H1 (cell line): ENCODE results near the gene OR2L13. TPM values are rescaled to one million over a fixed set of nuclear protein-coding genes. Genes with fewer than 3 reads are reported as not detected.

Experiments used
- CTCF ChIA-PET: fragments of 300-600 bp; sonication (Branson Sonifier 250); formaldehyde crosslinking; loops from one replicate; lab custom pipeline; 2021; ENCODE audit not compliant: partially characterized antibody; lab: Charles Lee
- POLR2A ChIA-PET: fragments of 300-600 bp; sonication (Branson Sonifier 250); formaldehyde crosslinking; loops from one replicate; lab custom pipeline; 2021; ENCODE audit warnings: inconsistent platforms; ENCODE audit not compliant: partially characterized antibody; lab: Charles Lee
- DNase-seq, 2 experiments: peaks; one replicate each; pipeline versions ENCODE4 v3.0.0 to v3.0.0-alpha.2; 2010 to 2022; ENCODE audit warnings: low spot score in 2 of 2, low read depth in 1 of 2, mixed read lengths in 1 of 2
- FAIRE-seq: peaks from 2 replicates; lab custom pipeline; 2011; peaks lifted over from hg19 to GRCh38; lab: Jason Lieb, UNC
- H2AFZ ChIP-seq: 2 replicates; pipeline ENCODE4 v1.8.1; 2012; ENCODE audit warnings: low read length, inconsistent platforms
- H2AK5ac ChIP-seq: 2 replicates; pipeline ENCODE4 v1.6.1; 2013; ENCODE audit warnings: low read depth, low read length
- H2BK120ac ChIP-seq: replicated peaks from 2 replicates; pipeline ENCODE3; 2013; ENCODE audit warnings: low read depth, low read length, inconsistent platforms
- H2BK12ac ChIP-seq: 2 replicates; pipeline ENCODE4 v1.6.1; 2013; ENCODE audit warnings: low read depth, low read length
- H2BK15ac ChIP-seq: 2 replicates; pipeline ENCODE4 v1.6.1; 2013; ENCODE audit warnings: low read length
- H2BK20ac ChIP-seq: 2 replicates; pipeline ENCODE4 v1.6.1; 2013; ENCODE audit warnings: low read length
- H2BK5ac ChIP-seq: 2 replicates; pipeline ENCODE4 v1.6.1; 2013; ENCODE audit warnings: low read depth, low read length
- H3K14ac ChIP-seq: 2 replicates; pipeline ENCODE4 v1.6.1; 2013; ENCODE audit warnings: inconsistent platforms; ENCODE audit not compliant: insufficient read length
- H3K18ac ChIP-seq: 2 replicates; pipeline ENCODE4 v1.6.1; 2013; ENCODE audit warnings: low read length; ENCODE audit errors: extremely low read depth
- H3K23ac ChIP-seq: 2 replicates; pipeline ENCODE4 v1.6.1; 2013; ENCODE audit warnings: inconsistent platforms; ENCODE audit not compliant: insufficient read length
- H3K23me2 ChIP-seq: 2 replicates; pipeline ENCODE4 v1.6.1; 2013; ENCODE audit warnings: low read depth, low read length
- H3K27ac ChIP-seq: 2 replicates; pipeline ENCODE4 v1.6.1; 2011; ENCODE audit warnings: low read depth, low read length, inconsistent platforms
- H3K27me3 ChIP-seq, 4 experiments: replicated peaks in 1 of 4; 1 replicate in 1 of 4; 2 replicates in 3 of 4; pipeline versions ENCODE4 v1.6.1 to v1.8.1; 2011 to 2013; ENCODE audit warnings: low read length in 3 of 4, mild to moderate bottlenecking in 3 of 4, inconsistent platforms in 2 of 4, mixed read lengths in 2 of 4, moderate library complexity in 1 of 4; ENCODE audit not compliant: control insufficient read depth in 3 of 4, insufficient read depth in 3 of 4; ENCODE audit errors: extremely low read depth in 1 of 4
- H3K36me3 ChIP-seq, 4 experiments: 2 replicates each; pipeline versions ENCODE4 v1.6.1 to v1.8.1; 2011 to 2013; ENCODE audit warnings: mild to moderate bottlenecking in 4 of 4, low read length in 3 of 4, moderate library complexity in 2 of 4, control low read depth in 1 of 4, inconsistent platforms in 1 of 4; ENCODE audit not compliant: insufficient read depth in 4 of 4, control insufficient read depth in 2 of 4
- H3K4ac ChIP-seq: replicated peaks from 2 replicates; pipeline ENCODE3; 2013; ENCODE audit warnings: low read length, low read depth, mixed read lengths, inconsistent platforms; ENCODE audit not compliant: insufficient read length
- H3K4me1 ChIP-seq, 4 experiments: replicated peaks in 1 of 4; 1 replicate in 1 of 4; 2 replicates in 3 of 4; pipeline versions ENCODE4 v1.6.1 to v1.8.1; 2011 to 2013; ENCODE audit warnings: low read length in 3 of 4, inconsistent platforms in 2 of 4, mixed read lengths in 1 of 4; ENCODE audit not compliant: insufficient read depth in 4 of 4, control insufficient read depth in 3 of 4
- H3K4me2 ChIP-seq, 2 experiments: 2 replicates each; pipeline versions ENCODE4 v1.6.1 to v1.8.1; 2011 to 2013; ENCODE audit warnings: low read depth in 2 of 2, low read length in 2 of 2, control low read depth in 1 of 2, inconsistent platforms in 1 of 2, mild to moderate bottlenecking in 1 of 2; ENCODE audit not compliant: insufficient read depth in 1 of 2
- H3K4me3 ChIP-seq, 4 experiments: fragments of 200-600, 300-600 bp in 1 of 4; sonication (generic), shearing (Covaris generic), sonication (Bioruptor Twin) in 1 of 4; 2 replicates each; pipeline versions ENCODE4 v1.5.1 to v1.8.1; 2011 to 2016; ENCODE audit warnings: low read length in 4 of 4, low read depth in 3 of 4, control low read depth in 2 of 4, inconsistent platforms in 2 of 4, mild to moderate bottlenecking in 2 of 4, mixed read lengths in 1 of 4, moderate library complexity in 1 of 4; ENCODE audit not compliant: insufficient read depth in 2 of 4; ENCODE audit errors: extremely low read depth in 1 of 4
- H3K56ac ChIP-seq: replicated peaks from 2 replicates; pipeline ENCODE3; 2013; ENCODE audit warnings: low read depth, mild to moderate bottlenecking, mixed read lengths, low read length, inconsistent platforms; ENCODE audit not compliant: insufficient read length
- H3K79me1 ChIP-seq: 2 replicates; pipeline ENCODE4 v1.6.1; 2013; ENCODE audit warnings: low read depth, low read length, control low read depth
- H3K79me2 ChIP-seq, 2 experiments: 2 replicates each; pipeline versions ENCODE4 v1.6.1 to v1.8.1; 2012 to 2013; ENCODE audit warnings: low read length in 2 of 2, mild to moderate bottlenecking in 2 of 2, inconsistent platforms in 1 of 2; ENCODE audit not compliant: insufficient read depth in 2 of 2, control insufficient read depth in 1 of 2
- H3K9ac ChIP-seq, 4 experiments: replicated peaks in 1 of 4; 1 replicate in 1 of 4; 2 replicates in 3 of 4; pipeline versions ENCODE4 v1.6.1 to v1.8.1; 2011 to 2013; ENCODE audit warnings: low read depth in 3 of 4, low read length in 3 of 4, control low read depth in 2 of 4, mild to moderate bottlenecking in 2 of 4, moderate library complexity in 2 of 4, inconsistent platforms in 1 of 4; ENCODE audit errors: extremely low read depth in 1 of 4
- H3K9me3 ChIP-seq, 2 experiments: 2 replicates each; pipeline versions ENCODE4 v1.6.1 to v1.8.1; 2012 to 2013; ENCODE audit warnings: mild to moderate bottlenecking in 2 of 2, moderate library complexity in 2 of 2, control low read depth in 1 of 2, inconsistent platforms in 1 of 2, low read depth in 1 of 2, low read length in 1 of 2, mixed read lengths in 1 of 2; ENCODE audit not compliant: insufficient read depth in 2 of 2
- H4K20me1 ChIP-seq, 2 experiments: replicated peaks in 1 of 2; 2 replicates each; pipeline versions ENCODE3 to v1.8.1; 2011 to 2013; ENCODE audit warnings: inconsistent platforms in 2 of 2, low read length in 2 of 2, mild to moderate bottlenecking in 1 of 2; ENCODE audit not compliant: insufficient read depth in 2 of 2, control insufficient read depth in 1 of 2
- H4K5ac ChIP-seq: 2 replicates; pipeline ENCODE4 v1.6.1; 2013; ENCODE audit warnings: low read length, low read depth, mixed read lengths, inconsistent platforms; ENCODE audit not compliant: insufficient read length
- H4K8ac ChIP-seq: 2 replicates; pipeline ENCODE4 v1.8.0; 2013; ENCODE audit warnings: mild to moderate bottlenecking, moderate library complexity, low read length, inconsistent platforms; ENCODE audit not compliant: insufficient read depth; ENCODE audit errors: extremely low read depth
- H4K91ac ChIP-seq: replicated peaks from 2 replicates; pipeline ENCODE3; 2013; ENCODE audit warnings: low read length, mixed read lengths, inconsistent platforms; ENCODE audit not compliant: insufficient read length
- ASH2L ChIP-seq: fragments of 200-600, 300-600 bp; sonication (generic); IDR thresholded peaks from one replicate; pipeline ENCODE4 v1.7.1; 2017; ENCODE audit warnings: low read length
- CBX8 ChIP-seq: fragments of 300-800, 300-1000 bp; sonication (generic); IDR thresholded peaks from 2 replicates; pipeline ENCODE4 v1.7.1; 2016; ENCODE audit warnings: low read depth, low read length, borderline replicate concordance
- CEBPB ChIP-seq: IDR thresholded peaks from 2 replicates; pipeline ENCODE4 v1.6.1; 2012; ENCODE audit warnings: low read depth, low read length
- CHD2 ChIP-seq: IDR thresholded peaks from 2 replicates; pipeline ENCODE4 v1.6.1; 2012; ENCODE audit warnings: low read length, improper control_type of control experiment
- EZH2 ChIP-seq: fragments of 200-600 bp; sonication (generic); IDR thresholded peaks from 2 replicates; pipeline ENCODE4 v1.7.1; 2012; ENCODE audit warnings: low read depth, mild to moderate bottlenecking, moderate library complexity, low read length, inconsistent platforms; ENCODE audit not compliant: severe bottlenecking
- HDAC6 ChIP-seq: IDR thresholded peaks from one replicate; pipeline ENCODE4 v1.7.1; 2012; ENCODE audit warnings: low read depth, mild to moderate bottlenecking, inconsistent platforms, low read length, moderate library complexity
- MAFK ChIP-seq: IDR thresholded peaks from 2 replicates; pipeline ENCODE4 v1.6.1; 2012; ENCODE audit warnings: low read depth, mild to moderate bottlenecking, improper control_type of control experiment, low read length
- POLR2A ChIP-seq, 2 experiments: IDR thresholded peaks; 1 replicate in 1 of 2; 2 replicates in 1 of 2; pipeline ENCODE4 v1.6.1; 2011; ENCODE audit warnings: low read depth in 2 of 2, low read length in 2 of 2, mild to moderate bottlenecking in 2 of 2; ENCODE audit errors: control extremely low read depth in 1 of 2
- POU5F1 ChIP-seq: IDR thresholded peaks from 2 replicates; pipeline ENCODE4 v1.6.1; 2011; ENCODE audit warnings: low read depth, mild to moderate bottlenecking, low read length, moderate library complexity
- YY1 ChIP-seq: IDR thresholded peaks from 2 replicates; pipeline ENCODE4 v1.6.1; 2011; ENCODE audit warnings: low read depth, mild to moderate bottlenecking, low read length
- ZNF274 ChIP-seq: IDR thresholded peaks from 2 replicates; pipeline ENCODE4 v1.7.0; 2012; ENCODE audit warnings: low read length, borderline replicate concordance; ENCODE audit errors: extremely low read depth
- WGBS, 2 experiments: shearing (Covaris generic) in 1 of 2; methylation state at CpG; one replicate each; pipeline versions ENCODE4 v1.1.6 to v1.1.7; 2013 to 2015; ENCODE audit warnings: low lambda C conversion rate in 2 of 2, mixed read lengths in 2 of 2, inconsistent platforms in 1 of 2, low coverage in 1 of 2, missing lambda C conversion rate in 1 of 2; ENCODE audit not compliant: insufficient replicate concordance in 2 of 2, insufficient coverage in 1 of 2, insufficient read length in 1 of 2; ENCODE audit errors: extremely low coverage in 1 of 2, missing lambda C conversion rate in 1 of 2; 5-methylcytosine and 5-hydroxymethylcytosine counted together
- long read RNA-seq, 2 experiments: library from RNA in 1 of 2; library from capped mRNA in 1 of 2; stranded (forward); transcript quantifications; one replicate each; pipeline ENCODE4 v2.0.0, GENCODE V29; 2021; ENCODE audit warnings: inconsistent platforms in 1 of 2
- polyA minus RNA-seq, 3 experiments: library from RNA; depleted of rRNA, polyadenylated mRNA; stranded (reverse); fragments of >200 nt; gene quantifications; 1 replicate in 2 of 3; 2 replicates in 1 of 3; pipeline ENCODE4 v1.2.3, GENCODE V29; 2011
- polyA plus RNA-seq, 7 experiments: library from polyadenylated mRNA; depleted of rRNA in 3 of 7; stranded (reverse) in 5 of 7; unstranded in 2 of 7; fragments of >200 nt in 5 of 7; fragments of 200-250 nt in 2 of 7; gene quantifications; 1 replicate in 5 of 7; 2 replicates in 1 of 7; 4 replicates in 1 of 7; pipeline versions ENCODE4 v1.2.1 to v1.2.3, GENCODE V29; 2011 to 2013; ENCODE audit warnings: missing spikeins in 2 of 7, mixed read lengths in 2 of 7
- total RNA-seq: library from RNA; stranded (reverse); fragmentation: NEBNext Ultra II Directional; extraction: Animal tissue kit (Norgen Biotek cat#: 25700); gene quantifications from 2 replicates; pipeline ENCODE4 v1.2.1, GENCODE V29; 2021
- TF ChIP-seq, protein P1 (sequence below): IDR thresholded peaks from 2 replicates; pipeline ENCODE4 v1.6.1; 2011; ENCODE audit warnings: low read length, improper control_type of control experiment

The OR2L13 gene, protein sequence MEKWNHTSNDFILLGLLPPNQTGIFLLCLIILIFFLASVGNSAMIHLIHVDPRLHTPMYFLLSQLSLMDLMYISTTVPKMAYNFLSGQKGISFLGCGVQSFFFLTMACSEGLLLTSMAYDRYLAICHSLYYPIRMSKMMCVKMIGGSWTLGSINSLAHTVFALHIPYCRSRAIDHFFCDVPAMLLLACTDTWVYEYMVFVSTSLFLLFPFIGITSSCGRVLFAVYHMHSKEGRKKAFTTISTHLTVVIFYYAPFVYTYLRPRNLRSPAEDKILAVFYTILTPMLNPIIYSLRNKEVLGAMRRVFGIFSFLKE
- total RNA-seq (not detected in 2 replicates), polyA plus RNA-seq (2011; rRNA removed) (not detected in 2 replicates), polyA minus RNA-seq (2011; rRNA and poly(A)+ RNA removed) (not detected in 2 replicates)
- polyA plus RNA-seq (2011; cell fraction: cytosol; rRNA removed) = not detected
- not detected for polyA plus RNA-seq (2011; cell fraction: nucleus; rRNA removed)
- polyA plus RNA-seq (2012, experiment 1 of 2) = not detected in 4 replicates
- polyA plus RNA-seq (2012, experiment 2 of 2) = not detected
- polyA plus RNA-seq (2013, experiment 1 of 2) = not detected
- polyA plus RNA-seq (2013, experiment 2 of 2) = not detected
- not detected for polyA minus RNA-seq (2011; cell fraction: cytosol; rRNA and poly(A)+ RNA removed)
- not detected for polyA minus RNA-seq (2011; cell fraction: nucleus; rRNA and poly(A)+ RNA removed)
- long read RNA-seq, experiment 1 = 0 reads
- long read RNA-seq, experiment 2 = 0 reads

DNA sequence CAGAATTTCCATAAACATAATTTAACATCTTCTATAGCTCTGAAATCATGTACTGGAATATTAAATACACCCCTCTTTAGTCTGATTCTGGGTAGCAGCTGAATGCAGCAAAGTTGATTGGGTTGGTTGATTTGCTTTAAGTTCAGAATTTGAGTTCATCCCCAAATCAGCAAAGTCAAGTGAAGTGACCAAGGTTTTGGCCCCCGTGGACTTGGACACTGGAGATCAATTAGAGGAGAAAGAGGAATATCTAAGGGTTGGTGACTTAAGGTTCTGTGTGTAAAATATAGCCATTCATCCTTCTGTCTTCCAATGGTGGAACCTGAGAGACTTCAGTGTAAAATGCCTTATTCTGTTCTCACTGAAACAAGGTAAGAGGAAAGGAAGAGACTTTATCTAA is at the start of gene OR2L13:
Gene OR2L13, plus strand, starts transcription at position 301 of the 400 bp plus-strand sequence. CDS start 4,192 bp downstream, outside the sequence.
- Histone ChIP-seq H3K18ac (no peak within 1 kb of the TSS), H2BK12ac (no peak within 1 kb of the TSS), H3K79me1 (no peaks in the 10 kb centered on the region), H4K8ac (no peak within 1 kb of the TSS), H3K36me3 (no peaks in the 10 kb centered on the region; a peak in 1 of 8 replicates), H3K4me2 (no peak within 1 kb of the TSS), H2AFZ (no peak within 1 kb of the TSS), H3K4me3 (no peak within 1 kb of the TSS), H3K79me2 (no peaks in the 10 kb centered on the region), H3K27me3 (no peaks in the 10 kb centered on the region), H3K23me2 (no peaks in the 10 kb centered on the region), H2BK15ac (no peak within 1 kb of the TSS), H2BK20ac (no peak within 1 kb of the TSS), H3K23ac (no peak within 1 kb of the TSS), H3K14ac (no peak within 1 kb of the TSS), H3K27ac (no peak within 1 kb of the TSS), H3K9me3 (peaks cover 71 to 83% of the 10 kb centered on the region in 2 experiments), H3K56ac (no peak within 1 kb of the TSS), H2AK5ac (no peak within 1 kb of the TSS), H2BK5ac (no peak within 1 kb of the TSS), H3K4me1 (no peaks in the 10 kb centered on the region), H3K9ac (no peak within 1 kb of the TSS), H4K91ac (no peak within 1 kb of the TSS), H2BK120ac (no peak within 1 kb of the TSS), H3K4ac (no peak within 1 kb of the TSS), H4K20me1 (no peaks in the 10 kb centered on the region), H4K5ac (no peak within 1 kb of the TSS)
- ChIA-PET POLR2A (no interaction called here), CTCF (no interaction called here)
- FAIRE-seq (no peak), DNase-seq (no peak)
- 44% methylated on average over 1 of the region's 1 CpG; no CpG with 5 or more reads in 1 of the 2 experiments for WGBS, 2 experiments
- TF ChIP-seq, protein P1, sequence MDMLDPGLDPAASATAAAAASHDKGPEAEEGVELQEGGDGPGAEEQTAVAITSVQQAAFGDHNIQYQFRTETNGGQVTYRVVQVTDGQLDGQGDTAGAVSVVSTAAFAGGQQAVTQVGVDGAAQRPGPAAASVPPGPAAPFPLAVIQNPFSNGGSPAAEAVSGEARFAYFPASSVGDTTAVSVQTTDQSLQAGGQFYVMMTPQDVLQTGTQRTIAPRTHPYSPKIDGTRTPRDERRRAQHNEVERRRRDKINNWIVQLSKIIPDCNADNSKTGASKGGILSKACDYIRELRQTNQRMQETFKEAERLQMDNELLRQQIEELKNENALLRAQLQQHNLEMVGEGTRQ = no peak
- TF ChIP-seq CEBPB (no peak), POU5F1 (no peak), POLR2A (IDR thresholded peaks at IDR 0.05; ENCODE audit: control extremely low read depth in 1 of 2, low read depth in 2 of 2, low read length in 2 of 2) (no peak), HDAC6 (no peak), CBX8 (no peak), MAFK (no peak), CHD2 (no peak), EZH2 (no peak), ASH2L (no peak), ZNF274 (no peak), YY1 (no peak)
